Endothelial cell of umbilical vein (primary cell): ENCODE measurements around the gene NR4A3. TPM values are rescaled to one million over a fixed set of nuclear protein-coding genes. Genes with fewer than 3 reads are reported as not detected.

Experiments
- BruUV-seq: library from RNA; stranded (reverse); fragments of 400-500 nt; replicated peaks from 2 replicates; lab custom pipeline; 2021; lab: Mats Ljungman, UMichigan
- CTCF ChIA-PET: fragments of 300-600, 350-600 bp; sonication (Branson Sonifier 250); formaldehyde crosslinking; loops from one replicate; lab custom pipeline; 2021; ENCODE audit warnings: antibody characterized with exemption, inconsistent platforms; lab: Charles Lee
- POLR2A ChIA-PET: fragments of 300-600, 350-600 bp; sonication (Branson Sonifier 250); formaldehyde crosslinking; loops from one replicate; lab custom pipeline; 2021; ENCODE audit warnings: antibody characterized with exemption, inconsistent platforms; lab: Charles Lee
- DNase-seq: peaks from one replicate; pipeline ENCODE4 v3.0.0-alpha.2; 2011; ENCODE audit warnings: low read depth, low spot score
- FAIRE-seq: peaks from 2 replicates; lab custom pipeline; 2011; peaks lifted over from hg19 to GRCh38; lab: Jason Lieb, UNC
- H2AFZ ChIP-seq: 2 replicates; pipeline ENCODE4 v1.6.0; 2012; ENCODE audit warnings: low read depth, low read length, control low read depth, inconsistent platforms
- H3K27ac ChIP-seq: 2 replicates; pipeline ENCODE4 v1.5.1; 2011; ENCODE audit warnings: low read depth, mild to moderate bottlenecking, control low read depth, low read length, moderate library complexity; ENCODE audit not compliant: insufficient read depth
- H3K27me3 ChIP-seq, 2 experiments: 2 replicates each; pipeline versions ENCODE4 v1.6.0 to v1.6.1; 2011; ENCODE audit warnings: low read length in 2 of 2, mixed read lengths in 1 of 2; ENCODE audit not compliant: control insufficient read depth in 2 of 2, insufficient read depth in 2 of 2
- H3K36me3 ChIP-seq, 2 experiments: 2 replicates in 1 of 2; 3 replicates in 1 of 2; pipeline ENCODE4 v1.5.1; 2011; ENCODE audit warnings: low read length in 2 of 2, mild to moderate bottlenecking in 1 of 2, moderate library complexity in 1 of 2; ENCODE audit not compliant: control insufficient read depth in 2 of 2, insufficient read depth in 2 of 2; ENCODE audit errors: extremely low read depth in 1 of 2
- H3K4me1 ChIP-seq: 3 replicates; pipeline ENCODE4 v1.5.1; 2011; ENCODE audit warnings: mild to moderate bottlenecking, low read length; ENCODE audit not compliant: control insufficient read depth, insufficient read depth; ENCODE audit errors: extremely low read depth
- H3K4me2 ChIP-seq: 2 replicates; pipeline ENCODE4 v1.6.1; 2011; ENCODE audit warnings: low read length, control low read depth, mixed read lengths; ENCODE audit not compliant: insufficient read depth
- H3K4me3 ChIP-seq, 3 experiments: fragments of 200-600 bp in 1 of 3; sonication (generic), shearing (Covaris generic) in 1 of 3; replicated peaks in 1 of 3; 2 replicates each; pipeline ENCODE4 v1.5.1; 2011 to 2016; ENCODE audit warnings: control low read depth in 3 of 3, low read length in 3 of 3, mild to moderate bottlenecking in 2 of 3, inconsistent platforms in 1 of 3, low read depth in 1 of 3, moderate library complexity in 1 of 3; ENCODE audit not compliant: insufficient read depth in 1 of 3
- H3K79me2 ChIP-seq: 2 replicates; pipeline ENCODE4 v1.6.0; 2012; ENCODE audit warnings: low read length, inconsistent platforms; ENCODE audit not compliant: control insufficient read depth, insufficient read depth
- H3K9ac ChIP-seq: replicated peaks from 2 replicates; pipeline ENCODE3; 2011; ENCODE audit warnings: low read length, control low read depth; ENCODE audit not compliant: insufficient read depth; ENCODE audit errors: extremely low read depth
- H3K9me1 ChIP-seq: replicated peaks from 3 replicates; pipeline ENCODE4 v1.6.0; 2011; ENCODE audit warnings: mild to moderate bottlenecking, low read length; ENCODE audit not compliant: control insufficient read depth, insufficient read depth; ENCODE audit errors: extremely low read depth
- H3K9me3 ChIP-seq: replicated peaks from 2 replicates; pipeline ENCODE4 v1.5.1; 2012; ENCODE audit warnings: low read length, inconsistent platforms; ENCODE audit not compliant: control insufficient read depth, insufficient read depth
- H4K20me1 ChIP-seq: replicated peaks from 2 replicates; pipeline ENCODE3; 2011; ENCODE audit warnings: mild to moderate bottlenecking, low read length; ENCODE audit not compliant: control insufficient read depth, insufficient read depth; ENCODE audit errors: extremely low read depth
- EZH2 ChIP-seq: IDR thresholded peaks from 2 replicates; pipeline ENCODE4 v1.6.1; 2012; ENCODE audit warnings: borderline replicate concordance, low read depth, mild to moderate bottlenecking, moderate library complexity, low read length, inconsistent platforms; ENCODE audit not compliant: severe bottlenecking
- FOS ChIP-seq: IDR thresholded peaks from 2 replicates; pipeline ENCODE4 v1.6.1; 2011; ENCODE audit warnings: mild to moderate bottlenecking, low read length, moderate library complexity, borderline replicate concordance; ENCODE audit not compliant: insufficient read depth
- GATA2 ChIP-seq: IDR thresholded peaks from 2 replicates; pipeline ENCODE4 v1.7.0; 2011; ENCODE audit warnings: low read depth, mild to moderate bottlenecking, moderate library complexity, mixed read lengths, low read length; ENCODE audit not compliant: insufficient read length, insufficient read depth
- JUN ChIP-seq: IDR thresholded peaks from 2 replicates; pipeline ENCODE4 v1.6.1; 2011; ENCODE audit warnings: borderline replicate concordance, low read depth; ENCODE audit not compliant: insufficient read length, insufficient read depth
- MYC ChIP-seq: IDR thresholded peaks from one replicate; pipeline ENCODE4 v1.6.1; 2011; ENCODE audit warnings: mild to moderate bottlenecking, low read depth, low read length
- POLR2A ChIP-seq: IDR thresholded peaks from 2 replicates; pipeline ENCODE4 v1.6.1; 2012; ENCODE audit warnings: low read depth, mild to moderate bottlenecking, control low read depth, low read length
- POLR2AphosphoS5 ChIP-seq: IDR thresholded peaks from 2 replicates; pipeline ENCODE4 v1.6.1; 2012; ENCODE audit warnings: low read depth, mild to moderate bottlenecking, control low read depth, low read length, moderate library complexity; ENCODE audit not compliant: insufficient read depth
- dilution Hi-C: fragments of 300-500 bp; cut with MboI; formaldehyde crosslinking; loops from one replicate; pipeline ENCODE4 v1.15.0; 2019; ENCODE audit warnings: low sequenced_read_pairs; ENCODE audit not compliant: extremely low pct_ligation_motif_present
- intact Hi-C: fragments of 100-400 bp; cut with micrococcal nuclease; formaldehyde crosslinking; loops from one replicate; pipeline ENCODE4 v1.10.0; 2022
- polyA plus RNA-seq, 4 experiments: library from polyadenylated mRNA; depleted of rRNA in 3 of 4; stranded (reverse) in 3 of 4; unstranded in 1 of 4; fragments of >200 nt; gene quantifications; 2 replicates each; pipeline versions ENCODE4 v1.2.1 to v1.2.3, GENCODE V29; 2011 to 2012; ENCODE audit warnings: missing spikeins in 1 of 4
- total RNA-seq: library from RNA; stranded (reverse); gene quantifications from 2 replicates; pipeline ENCODE4 v1.2.3, GENCODE V29; 2021
- TF ChIP-seq, protein P1 (sequence below): IDR thresholded peaks from 2 replicates; pipeline ENCODE4 v1.6.1; 2011; ENCODE audit not compliant: insufficient read depth, insufficient read length
- TF ChIP-seq, protein P2 (sequence below), 2 donors: IDR thresholded peaks; 1 replicate in 1 of 2; 2 replicates in 1 of 2; pipeline ENCODE4 v1.5.1; 2011; ENCODE audit warnings: low read length in 2 of 2, mild to moderate bottlenecking in 2 of 2, moderate library complexity in 2 of 2, control low read depth in 1 of 2, inconsistent platforms in 1 of 2, low read depth in 1 of 2; ENCODE audit not compliant: insufficient read depth in 1 of 2; ENCODE audit errors: extremely low read depth in 1 of 2

The NR4A3 gene
- total and polyA plus RNA-seq, 2 donors (not counting 3 experiments of a cell fraction or from before 2014, with no cell fraction given) = 0.11 to 0.22 TPM

DNA sequence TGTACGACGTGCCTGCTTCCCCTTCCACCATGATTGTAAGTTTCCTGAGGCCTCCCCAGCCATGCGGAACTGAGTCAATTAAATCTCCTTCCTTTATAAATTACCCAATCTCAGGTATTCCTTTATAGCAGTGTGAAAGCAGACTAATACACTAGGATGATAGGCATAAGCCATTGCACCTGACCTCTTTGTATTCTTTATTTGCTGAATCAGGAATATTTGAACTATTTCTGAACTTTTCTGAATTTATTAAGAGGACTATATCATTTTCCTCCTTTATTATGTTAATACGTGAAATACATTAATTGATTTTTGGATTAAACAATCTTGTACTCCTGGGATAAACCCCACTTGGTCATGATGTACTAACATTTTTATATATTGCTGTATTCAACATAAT lies 28.2 kb upstream of the NR4A3 start:
- no peak overlapping the region for H3K27ac ChIP-seq
- H3K9me1 ChIP-seq = no peaks in the 10 kb centered on the region
- BruUV-seq = no TSS peak
- FAIRE-seq (no peak), DNase-seq (no peak)
- no peak for TF ChIP-seq GATA2
- TF ChIP-seq JUN = no peak
- no peak for TF ChIP-seq POLR2A
- TF ChIP-seq POLR2AphosphoS5 = no peak
- TF ChIP-seq, protein P1, sequence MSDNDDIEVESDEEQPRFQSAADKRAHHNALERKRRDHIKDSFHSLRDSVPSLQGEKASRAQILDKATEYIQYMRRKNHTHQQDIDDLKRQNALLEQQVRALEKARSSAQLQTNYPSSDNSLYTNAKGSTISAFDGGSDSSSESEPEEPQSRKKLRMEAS = no peak
- TF ChIP-seq MYC = no peak
- TF ChIP-seq, protein P2, sequence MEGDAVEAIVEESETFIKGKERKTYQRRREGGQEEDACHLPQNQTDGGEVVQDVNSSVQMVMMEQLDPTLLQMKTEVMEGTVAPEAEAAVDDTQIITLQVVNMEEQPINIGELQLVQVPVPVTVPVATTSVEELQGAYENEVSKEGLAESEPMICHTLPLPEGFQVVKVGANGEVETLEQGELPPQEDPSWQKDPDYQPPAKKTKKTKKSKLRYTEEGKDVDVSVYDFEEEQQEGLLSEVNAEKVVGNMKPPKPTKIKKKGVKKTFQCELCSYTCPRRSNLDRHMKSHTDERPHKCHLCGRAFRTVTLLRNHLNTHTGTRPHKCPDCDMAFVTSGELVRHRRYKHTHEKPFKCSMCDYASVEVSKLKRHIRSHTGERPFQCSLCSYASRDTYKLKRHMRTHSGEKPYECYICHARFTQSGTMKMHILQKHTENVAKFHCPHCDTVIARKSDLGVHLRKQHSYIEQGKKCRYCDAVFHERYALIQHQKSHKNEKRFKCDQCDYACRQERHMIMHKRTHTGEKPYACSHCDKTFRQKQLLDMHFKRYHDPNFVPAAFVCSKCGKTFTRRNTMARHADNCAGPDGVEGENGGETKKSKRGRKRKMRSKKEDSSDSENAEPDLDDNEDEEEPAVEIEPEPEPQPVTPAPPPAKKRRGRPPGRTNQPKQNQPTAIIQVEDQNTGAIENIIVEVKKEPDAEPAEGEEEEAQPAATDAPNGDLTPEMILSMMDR (IDR thresholded peaks at IDR 0.05; ENCODE audit: extremely low read depth in 1 of 2, insufficient read depth in 1 of 2, low read depth in 1 of 2, low read length in 2 of 2) = no peak
- TF ChIP-seq EZH2 = no peak
- TF ChIP-seq FOS = no peak
- H3K4me2 ChIP-seq = no peak overlapping the region
- intact Hi-C loops (no loop called here), dilution Hi-C loops (no loop called here)
- H3K36me3 ChIP-seq = no peaks in the 10 kb centered on the region
- no peaks in the 10 kb centered on the region for H3K4me1 ChIP-seq
- H3K9ac ChIP-seq = no peak overlapping the region
- ChIA-PET CTCF (no interaction called here), POLR2A (no interaction called here)
- H4K20me1 ChIP-seq = no peaks in the 10 kb centered on the region
- H3K4me3 ChIP-seq = no peak overlapping the region
- no peaks in the 10 kb centered on the region for H3K79me2 ChIP-seq
- peaks cover 0 to 1% of the 10 kb centered on the region in 2 experiments for H3K27me3 ChIP-seq
- H2AFZ ChIP-seq = no peak overlapping the region
- H3K9me3 ChIP-seq = no peaks in the 10 kb centered on the region
